Measurements from ENCODE around the gene CCDC30.

DNA sequence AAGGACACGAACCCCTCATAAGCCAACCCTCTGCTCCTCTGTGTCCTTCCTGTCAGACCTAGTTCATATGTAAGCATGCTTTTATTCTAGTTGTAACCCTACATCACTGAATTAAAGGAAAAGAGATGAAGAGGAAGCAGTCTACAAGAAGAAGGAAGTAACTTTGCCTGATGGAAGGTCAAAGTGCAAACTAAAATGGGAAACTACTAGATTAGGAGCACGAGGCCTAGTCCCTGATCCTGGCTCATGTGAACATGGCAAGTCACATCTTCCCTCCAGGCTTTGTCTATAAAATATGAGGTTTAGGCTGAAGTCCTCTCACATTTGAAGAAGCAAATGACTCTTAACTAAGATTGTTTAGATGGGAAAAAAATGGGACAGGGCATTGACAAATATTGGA lies 20.4 kb upstream of the CCDC30 start:
- TF ChIP-seq, protein P1, sequence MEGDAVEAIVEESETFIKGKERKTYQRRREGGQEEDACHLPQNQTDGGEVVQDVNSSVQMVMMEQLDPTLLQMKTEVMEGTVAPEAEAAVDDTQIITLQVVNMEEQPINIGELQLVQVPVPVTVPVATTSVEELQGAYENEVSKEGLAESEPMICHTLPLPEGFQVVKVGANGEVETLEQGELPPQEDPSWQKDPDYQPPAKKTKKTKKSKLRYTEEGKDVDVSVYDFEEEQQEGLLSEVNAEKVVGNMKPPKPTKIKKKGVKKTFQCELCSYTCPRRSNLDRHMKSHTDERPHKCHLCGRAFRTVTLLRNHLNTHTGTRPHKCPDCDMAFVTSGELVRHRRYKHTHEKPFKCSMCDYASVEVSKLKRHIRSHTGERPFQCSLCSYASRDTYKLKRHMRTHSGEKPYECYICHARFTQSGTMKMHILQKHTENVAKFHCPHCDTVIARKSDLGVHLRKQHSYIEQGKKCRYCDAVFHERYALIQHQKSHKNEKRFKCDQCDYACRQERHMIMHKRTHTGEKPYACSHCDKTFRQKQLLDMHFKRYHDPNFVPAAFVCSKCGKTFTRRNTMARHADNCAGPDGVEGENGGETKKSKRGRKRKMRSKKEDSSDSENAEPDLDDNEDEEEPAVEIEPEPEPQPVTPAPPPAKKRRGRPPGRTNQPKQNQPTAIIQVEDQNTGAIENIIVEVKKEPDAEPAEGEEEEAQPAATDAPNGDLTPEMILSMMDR (IDR thresholded peaks at IDR 0.05): no peak
- no peak for TF ChIP-seq POLR2A (IDR thresholded peaks at IDR 0.05)

All from uterus (tissue), 2 donors.